Stimulated activated CD4-positive, alpha-beta T cell treated with anti-CD3 and anti-CD28 coated beads, Interleukin-12 subunit alpha, Interleukin-12 subunit beta, amount 100 ng/mL, for 48 hours (primary cell): ENCODE data around the gene CPOX.

Source experiments
- DNase-seq, 3 donors: peaks; one replicate each; pipeline ENCODE4 v3.0.0-alpha.2; 2020; ENCODE audit warnings: low read depth in 2 of 3, low spot score in 1 of 3

Gene CPOX

DNA sequence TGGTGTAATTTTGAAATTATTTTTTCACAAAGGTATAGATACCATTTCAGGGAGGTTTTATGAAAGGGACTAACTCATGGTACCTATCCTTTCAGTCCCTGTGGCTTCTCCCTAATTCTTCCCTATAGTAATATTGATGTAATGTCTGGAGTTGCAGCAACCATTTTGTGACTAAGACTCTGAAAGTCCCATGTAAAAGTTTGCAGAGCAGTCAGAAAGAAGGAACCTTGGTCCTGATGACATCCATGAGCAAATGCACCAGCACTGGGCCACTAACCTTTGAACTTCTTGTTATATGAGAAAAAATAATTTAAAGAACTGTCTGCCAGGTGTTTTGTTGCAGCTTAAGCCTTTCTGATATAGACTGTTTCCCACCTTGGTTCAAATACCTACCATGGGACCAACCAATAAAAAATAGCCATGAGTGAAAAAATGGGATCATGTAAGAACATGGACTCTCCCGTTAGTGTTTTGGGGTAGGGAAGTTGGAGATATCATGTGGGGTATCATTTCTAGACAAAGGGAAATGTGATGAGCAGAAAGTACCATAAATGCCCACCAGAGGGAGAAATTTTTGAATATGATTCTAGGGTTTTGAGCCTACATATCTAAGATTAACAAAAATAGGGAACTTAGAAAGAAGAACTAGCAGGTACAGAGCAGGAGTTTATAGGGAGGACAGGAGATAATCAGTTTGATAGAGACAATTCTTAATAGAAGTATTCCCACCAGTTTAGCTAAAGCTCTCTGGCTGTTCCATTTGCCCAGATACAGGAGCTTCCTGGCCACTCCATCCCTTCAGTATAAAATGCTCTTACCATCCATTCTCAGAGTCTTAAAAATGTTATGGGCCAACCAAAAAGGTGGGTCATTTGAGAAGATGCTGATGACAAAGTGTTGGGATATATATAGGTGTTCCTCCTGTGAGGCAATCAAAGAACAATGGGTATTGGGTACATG is 3.4 kb upstream of the CPOX start:
- DNase-seq: peak in 1 of 3 donors; percentile 43

DNA sequence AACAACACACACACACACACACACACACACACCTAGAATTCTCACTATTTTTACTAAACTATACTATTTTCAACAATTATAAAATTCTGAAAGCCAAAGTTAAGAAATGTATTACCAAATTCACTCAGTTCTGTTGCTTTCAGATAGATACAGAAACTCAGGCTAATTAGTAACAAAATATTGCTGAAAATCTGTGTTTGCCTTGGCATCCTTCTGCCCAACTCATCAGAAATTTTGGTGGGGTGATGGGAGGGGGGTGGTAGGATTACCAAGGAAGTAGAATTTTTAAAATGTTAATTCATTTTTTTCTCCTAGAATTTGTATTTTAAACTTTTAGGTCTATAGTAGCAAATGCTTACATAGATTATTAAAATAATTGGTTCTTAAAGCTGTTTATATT is 2.7 kb upstream of the CPOX start:
- no peak for DNase-seq

DNA sequence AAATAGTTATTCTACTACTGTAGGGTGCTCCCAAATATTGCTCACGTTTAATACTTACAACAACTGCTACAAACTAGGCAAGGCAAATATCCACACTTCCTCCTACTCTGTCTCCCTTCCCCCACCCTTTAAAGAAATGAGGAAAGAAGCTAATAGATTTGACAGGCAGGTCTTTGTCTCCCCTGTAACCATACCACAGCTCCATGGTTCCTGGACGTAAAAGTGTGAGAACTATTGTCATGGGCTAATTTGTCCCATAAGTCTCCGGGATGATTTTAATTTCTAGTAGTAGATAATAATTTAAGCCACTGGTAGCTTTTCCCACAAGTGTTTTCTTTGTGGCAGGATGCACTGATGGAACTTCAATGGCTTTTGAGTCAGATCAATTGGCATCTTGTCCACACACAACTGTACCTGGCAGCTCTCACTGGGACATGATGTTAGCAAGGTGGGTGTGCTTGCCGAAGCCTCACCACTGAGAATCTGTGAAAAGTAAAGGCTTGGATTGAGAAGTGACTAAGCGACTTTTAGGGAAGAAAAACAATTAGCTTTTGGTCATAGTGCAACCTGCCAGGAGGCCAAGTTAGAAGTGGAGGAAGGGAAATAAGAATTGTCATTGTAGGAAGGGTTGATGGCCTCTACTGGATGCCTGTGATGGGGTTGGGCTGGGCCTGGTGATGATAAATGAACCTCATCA is 1.4 kb upstream of the CPOX start:
- DNase-seq: no peak

DNA sequence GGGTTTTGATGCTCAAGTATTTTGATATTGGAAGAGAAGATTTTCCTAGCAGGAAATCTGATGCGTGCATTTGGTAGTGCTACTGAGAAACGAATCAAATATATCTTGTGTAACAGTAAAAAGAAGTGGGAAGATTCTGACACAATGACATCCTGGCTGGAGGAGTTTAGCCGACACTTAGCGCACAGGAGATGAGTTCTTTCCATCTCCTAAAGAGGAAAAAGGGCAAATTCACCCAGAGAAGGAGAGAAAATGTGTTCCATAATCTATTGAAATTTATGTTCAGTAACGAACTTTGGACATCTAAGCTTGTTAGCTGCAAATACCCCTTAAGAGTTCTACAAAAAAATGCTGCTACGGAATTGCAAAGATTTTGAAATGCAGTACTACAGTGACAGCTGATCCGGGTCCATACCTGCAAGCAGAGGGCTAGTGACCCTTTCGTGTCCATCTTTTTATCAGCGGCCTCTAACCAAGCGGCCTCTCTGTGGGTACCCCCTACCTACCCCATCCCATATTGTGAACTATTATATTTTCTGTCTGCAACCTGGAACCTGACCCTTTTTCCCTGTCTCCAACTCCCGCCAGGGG is 971 bp downstream of the CPOX start:
- no peak for DNase-seq

DNA sequence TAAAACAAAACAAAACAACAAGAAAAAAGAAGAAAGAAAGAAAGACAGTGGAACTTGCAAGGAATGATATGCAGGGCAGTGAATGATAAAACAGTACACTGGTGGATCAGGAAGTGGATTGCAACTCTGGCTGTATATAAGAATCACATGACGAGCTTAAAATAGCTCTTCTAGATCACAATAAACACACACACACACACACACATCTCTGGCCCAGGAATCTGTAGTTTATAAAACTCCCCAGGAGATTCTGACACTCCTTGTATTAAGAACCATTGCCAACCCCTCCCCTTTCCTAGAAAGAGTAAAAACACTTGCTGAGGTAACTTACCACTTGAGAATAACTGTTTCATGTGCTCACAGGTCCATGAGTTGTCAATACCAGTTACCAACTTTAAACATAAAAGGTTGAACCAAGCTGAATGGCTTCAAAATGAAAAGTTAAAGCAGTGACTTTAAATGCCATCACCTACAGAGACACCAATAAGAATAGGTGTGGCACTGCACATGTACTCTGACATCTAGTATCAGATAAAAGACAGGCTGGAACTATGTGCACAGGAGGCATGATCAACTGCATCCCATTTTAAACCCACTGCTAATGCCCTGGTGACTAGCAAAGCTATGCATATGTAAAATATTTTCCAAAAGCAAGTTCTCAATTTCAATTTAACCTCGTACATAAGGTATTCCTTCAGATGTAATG is 3.9 kb downstream of the CPOX start:
- no peak for DNase-seq

DNA sequence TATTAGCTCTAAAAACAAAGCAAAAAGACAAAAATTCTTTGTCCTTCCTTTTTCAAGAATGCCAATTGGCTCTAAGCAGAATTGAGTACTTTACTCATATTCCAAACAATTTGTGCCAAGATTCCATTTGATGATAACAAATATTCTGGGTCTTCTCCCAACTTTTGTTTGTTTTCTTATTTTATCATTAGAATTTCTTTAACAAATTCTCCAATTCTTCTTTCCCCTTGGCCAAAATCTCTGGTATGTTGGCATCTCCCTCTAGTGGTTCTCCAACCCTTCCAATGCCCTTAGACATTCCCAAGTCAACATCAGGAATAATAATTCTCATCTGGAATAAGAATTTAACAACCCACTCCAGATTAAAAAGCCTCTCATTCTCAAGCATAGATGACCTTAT is 5.3 kb downstream of the CPOX start:
- no peak for DNase-seq

DNA sequence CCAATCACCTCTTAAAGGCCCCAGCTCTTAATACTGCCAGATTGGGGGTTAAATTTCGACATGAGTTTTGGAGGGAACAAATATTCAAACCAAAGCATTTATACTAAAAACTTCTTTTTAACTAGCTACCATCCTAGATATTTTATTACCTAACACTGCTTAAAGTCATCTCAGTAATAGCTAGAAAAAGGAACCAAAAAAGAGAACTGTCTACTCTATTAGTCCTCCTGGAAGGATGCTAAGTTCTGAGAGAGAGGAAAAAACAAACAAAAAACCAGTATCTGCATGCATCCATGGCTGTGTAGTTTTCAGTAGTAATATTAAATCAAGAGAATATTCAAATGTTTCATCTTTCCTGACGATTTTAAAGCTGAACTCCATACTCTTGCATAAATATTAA is 5.8 kb downstream of the CPOX start:
- no peak for DNase-seq

DNA sequence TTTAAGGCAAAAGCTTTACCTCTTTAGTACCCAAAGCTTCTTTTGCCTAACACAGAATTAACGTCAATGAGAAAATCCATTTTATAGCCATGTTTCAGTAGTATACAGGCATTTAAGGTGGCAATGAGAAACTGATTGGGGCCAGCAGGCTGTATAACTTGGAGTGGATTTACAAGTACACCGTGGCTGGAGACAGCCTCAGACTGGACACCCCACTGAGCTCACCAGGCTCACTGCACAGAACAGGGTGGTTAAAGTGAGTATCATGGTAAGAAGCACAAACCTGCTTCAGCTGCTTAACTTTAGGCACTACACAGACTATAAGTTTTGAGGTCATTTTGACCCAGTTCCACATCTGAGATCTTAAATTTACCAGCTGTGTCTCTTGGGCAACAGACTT is 8.9 kb downstream of the CPOX start:
- no peak for DNase-seq

DNA sequence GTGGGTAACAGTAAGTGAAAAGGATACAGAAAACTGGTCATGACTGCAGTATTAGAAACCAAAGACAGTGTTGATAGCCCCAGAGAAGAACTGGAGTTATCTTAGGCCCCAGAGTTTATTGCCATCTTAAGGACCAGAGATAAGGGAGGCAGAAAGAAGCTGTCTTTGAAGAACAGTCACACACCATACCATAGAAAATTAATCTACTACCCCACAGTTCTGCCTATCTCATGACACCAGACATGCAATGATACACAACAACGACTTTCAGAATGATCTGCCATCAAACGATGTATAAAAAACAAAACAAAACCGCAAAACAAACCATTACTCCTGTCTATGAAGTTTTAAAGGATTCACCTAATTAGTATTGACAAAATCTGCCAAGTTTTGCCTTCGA is 9.6 kb downstream of the CPOX start:
- no peak for DNase-seq

DNA sequence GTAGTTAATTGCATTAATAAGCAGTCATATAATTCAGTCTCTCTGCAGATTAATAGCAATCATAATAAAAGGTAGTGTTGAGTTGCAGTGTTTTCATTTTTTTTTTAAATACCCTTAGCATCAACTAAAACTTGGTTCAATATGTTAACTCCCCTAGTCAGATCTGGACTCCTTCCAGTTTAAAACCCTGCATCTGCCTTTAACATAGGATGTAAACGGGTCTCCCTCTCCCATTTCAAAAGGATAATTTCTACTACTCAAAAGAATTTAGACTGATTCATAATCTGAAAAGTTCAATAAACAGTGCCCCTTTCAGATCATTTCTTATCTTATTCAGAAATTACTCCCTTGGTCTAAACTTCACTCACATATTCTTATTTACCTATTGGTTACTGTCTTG is 11.4 kb downstream of the CPOX start:
- no peak for DNase-seq

DNA sequence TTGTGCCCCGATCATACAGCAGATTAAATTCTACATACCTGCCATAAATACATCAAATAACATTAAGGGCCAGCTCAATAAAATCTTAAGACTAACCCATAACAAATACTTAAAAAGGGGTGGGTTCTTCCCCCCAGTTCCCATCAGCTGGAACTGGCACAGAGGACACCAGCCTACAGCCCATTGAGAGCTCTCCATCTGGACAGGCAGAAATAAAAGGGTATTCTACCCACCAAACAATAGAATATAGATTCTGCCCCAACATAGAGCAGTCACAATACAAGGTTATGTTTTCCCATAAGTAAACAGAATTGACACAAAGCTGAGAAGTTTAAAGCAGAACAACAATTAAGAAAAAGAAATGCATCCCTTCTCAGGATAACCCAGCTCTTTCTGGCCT is 11.9 kb downstream of the CPOX start:
- DNase-seq: no peak

DNA sequence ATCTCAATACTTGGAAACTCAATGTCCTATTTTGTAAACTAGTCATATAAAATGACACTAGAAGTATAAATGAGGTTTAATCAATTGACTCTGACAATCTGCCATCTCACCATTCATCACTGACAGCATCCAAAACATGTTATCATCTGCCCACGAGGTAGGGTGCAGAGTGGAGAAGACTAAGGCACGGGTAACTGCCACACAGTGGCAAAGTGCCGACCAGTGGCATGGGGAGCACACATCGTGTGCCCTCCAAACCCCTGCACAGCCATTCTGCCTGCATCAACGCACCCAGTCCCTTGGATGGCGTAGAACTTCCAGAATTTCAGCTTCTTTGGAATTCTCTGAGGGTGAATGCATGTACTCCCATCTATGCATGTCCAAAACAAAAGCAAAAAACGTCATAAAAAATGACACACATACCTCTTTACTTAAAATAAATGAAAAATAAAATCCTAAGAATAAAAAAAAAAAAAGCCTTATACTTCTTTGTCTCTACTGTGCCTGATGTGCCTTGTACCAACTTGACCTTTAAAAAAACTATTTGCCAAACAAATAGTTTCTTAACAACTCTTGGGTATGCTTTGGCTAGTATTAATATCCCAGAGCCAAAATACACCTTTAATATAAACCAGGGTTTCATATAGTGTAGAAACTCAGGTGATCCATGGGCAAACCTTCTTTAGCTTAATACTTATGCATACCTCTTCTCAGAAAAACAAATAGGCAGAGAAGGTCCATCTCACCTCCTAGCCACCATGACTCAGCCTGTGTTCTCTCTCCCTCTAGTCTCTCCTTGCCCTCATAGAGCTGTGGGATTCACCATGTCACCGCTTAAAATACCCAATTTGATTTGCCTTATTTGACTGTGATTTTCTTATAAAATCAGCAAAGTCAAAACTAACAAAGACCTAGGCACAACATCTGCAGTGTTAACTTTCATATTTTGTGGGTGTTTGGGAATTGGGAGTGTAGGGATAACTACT is 12.7 kb downstream of the CPOX start:
- DNase-seq: no peak

DNA sequence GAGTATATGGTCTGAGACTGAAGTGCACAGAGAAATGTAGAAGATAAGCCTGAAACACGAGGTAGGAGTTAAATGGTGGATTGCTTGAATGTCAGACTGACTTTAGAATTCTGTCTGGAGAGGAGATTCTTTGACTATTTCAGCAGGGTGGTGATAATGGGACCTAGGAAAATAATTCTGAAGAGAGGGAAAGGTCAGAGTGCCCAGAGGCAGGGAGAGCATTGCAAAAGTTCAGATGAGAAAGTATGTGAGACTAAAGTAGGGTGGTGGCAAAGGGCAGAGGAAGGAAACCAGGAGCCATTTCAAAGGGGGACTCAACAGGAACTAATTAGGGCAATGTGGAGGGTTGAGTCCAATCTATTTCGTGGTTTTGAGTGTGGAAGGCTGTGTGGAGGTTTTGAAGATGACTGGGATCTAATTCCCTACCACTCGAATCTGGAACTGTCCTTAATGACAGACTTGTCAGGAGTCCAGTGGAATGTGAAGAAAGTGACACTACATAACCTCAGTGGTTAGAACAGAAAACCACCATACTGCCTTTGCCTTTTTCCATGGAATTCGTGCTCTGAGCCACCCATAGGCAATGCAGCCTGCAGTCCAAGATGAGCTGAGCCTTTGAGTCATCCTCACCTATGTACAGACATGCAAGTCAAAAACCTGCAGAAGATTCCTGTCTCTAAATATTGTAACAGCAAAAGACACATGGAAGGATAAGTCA is 16.1 kb downstream of the CPOX start:
- DNase-seq: no peak

DNA sequence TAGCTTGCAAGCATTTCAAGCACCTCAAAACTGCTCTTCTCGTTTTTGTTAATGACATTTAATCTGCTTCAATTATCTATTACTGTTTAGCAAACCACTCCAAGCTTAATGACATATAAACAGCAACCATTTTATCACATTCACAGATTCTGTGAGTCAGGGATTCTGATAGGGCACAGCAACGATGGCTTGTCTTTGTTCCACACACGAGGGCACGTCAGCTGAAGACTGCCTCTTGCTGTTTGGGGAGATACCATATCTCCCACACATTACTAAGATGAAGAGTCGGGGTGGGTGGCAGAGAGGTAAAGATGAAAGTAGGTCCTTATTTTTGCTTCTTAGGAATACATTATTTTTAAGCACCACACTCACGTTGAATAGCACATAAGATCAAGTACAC is 19.3 kb downstream of the CPOX start:
- DNase-seq: no peak

DNA sequence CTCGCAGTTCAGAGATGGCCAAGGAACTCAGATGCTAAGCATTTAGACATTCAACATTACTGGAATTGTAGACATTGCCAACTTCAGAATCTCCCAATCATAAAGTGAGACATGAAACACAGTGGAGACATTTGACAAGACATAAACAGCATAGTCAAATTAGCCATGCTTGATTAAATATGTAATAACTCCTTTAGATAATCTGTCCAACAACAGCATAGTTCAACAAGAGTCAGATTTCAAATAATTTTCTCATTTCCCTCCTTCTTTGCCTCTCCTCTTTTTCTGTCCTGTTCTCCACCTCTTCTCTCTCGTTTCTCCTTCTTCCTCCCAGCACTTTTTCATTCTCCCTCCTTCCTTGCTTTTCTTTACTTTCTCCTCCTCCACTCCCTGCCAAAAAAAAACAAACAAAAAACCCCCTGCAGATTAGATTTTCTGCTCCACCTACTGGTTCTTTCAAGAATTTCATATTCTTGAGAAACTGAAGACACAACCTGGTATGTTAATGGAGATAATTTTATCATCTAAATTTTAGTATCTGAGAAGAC is 20.2 kb downstream of the CPOX start:
- no peak for DNase-seq

DNA sequence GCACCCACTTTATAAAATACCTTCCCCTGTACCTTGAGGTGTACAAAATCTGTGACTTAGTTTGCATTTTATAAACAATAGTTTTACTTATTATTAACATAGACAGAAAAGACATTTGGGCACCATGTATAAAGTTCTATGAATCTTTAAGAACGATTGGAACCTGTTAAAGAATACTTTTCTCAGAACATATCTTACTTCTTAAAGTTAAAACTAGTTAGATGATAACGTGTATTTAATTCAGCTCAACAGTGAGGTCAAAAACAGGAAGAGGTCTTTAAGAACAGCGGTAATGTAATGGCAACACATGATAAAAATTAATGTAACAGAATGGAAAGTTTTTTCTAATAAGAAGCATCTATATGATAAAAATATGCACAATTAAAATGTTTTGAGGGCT is 25.0 kb downstream of the CPOX start:
- DNase-seq: no peak

DNA sequence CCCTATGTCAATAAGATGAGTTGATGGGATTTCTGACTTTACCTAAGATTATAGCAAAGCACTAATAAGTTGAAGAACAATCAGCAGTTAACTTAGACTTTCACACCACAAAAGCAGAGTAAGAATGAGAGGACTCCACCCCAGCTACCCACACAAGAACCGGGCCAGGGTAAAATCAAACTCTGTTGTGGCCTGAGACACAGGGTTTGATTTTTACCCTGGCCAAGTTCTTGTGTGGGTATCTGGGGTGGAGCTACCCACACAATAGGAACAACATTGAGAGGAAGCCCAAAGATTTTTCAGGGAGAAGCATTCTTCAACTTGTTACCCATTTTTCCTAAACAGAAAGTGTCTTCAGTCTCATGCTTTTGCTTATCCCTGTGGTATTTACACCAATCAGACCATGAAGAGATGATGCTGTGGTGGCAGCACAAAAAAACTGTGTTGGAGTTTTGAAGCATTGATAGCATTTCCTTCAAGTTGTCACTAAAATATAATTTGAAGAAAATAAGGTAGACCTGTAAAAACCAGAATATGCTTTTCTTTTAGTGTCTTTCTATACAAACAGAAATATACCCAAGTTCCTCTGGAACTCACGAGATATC is 25.6 kb downstream of the CPOX start:
- no peak for DNase-seq

DNA sequence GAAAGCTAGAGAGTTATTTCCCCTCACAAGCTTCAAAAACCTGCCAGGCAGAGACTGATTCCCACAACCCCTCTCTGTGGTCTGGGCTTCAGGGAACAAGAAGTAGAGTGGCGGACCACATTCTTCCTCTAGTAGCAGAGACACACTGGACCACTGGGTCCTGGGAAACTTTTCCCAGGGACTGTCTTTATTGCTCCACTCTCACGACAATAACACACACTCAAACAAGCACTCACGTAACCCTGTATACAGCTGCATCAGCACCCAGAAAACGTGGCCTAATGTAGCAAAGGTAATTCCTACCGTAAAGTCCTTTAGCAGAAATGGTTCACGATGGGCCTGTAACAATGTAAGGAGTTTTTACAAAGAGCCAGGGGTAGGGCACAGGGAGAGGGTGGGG is 27.6 kb downstream of the CPOX start:
- DNase-seq: no peak

DNA sequence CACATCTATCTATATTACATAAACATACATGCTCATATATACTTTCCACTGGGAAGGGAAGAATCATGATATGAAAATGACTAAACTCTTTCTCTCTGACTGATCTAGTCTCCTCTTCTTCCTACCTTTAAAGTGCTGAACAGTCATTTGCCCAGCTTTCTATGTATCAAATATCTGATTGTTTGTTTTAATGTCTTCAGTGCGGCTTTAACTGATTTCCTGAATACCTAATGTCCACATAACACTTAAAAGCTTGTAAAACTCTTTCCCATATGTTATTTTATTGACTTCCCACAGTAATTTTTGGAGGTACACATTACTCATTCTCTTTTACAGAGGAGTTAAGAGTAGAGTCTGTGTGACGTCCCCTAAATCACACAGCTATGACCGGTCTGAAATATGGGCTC is 28.2 kb downstream of the CPOX start:
- no peak for DNase-seq
